SKM-1 treated with dmso at 0.1 percent for 144 hours (cell line): ENCODE data around the gene LAPTM5.

Experiments used
- DNase-seq: peaks from one replicate; lab custom pipeline; 2025; ENCODE audit not compliant: unreplicated experiment; lab: John Stamatoyannopoulos, UW

LAPTM5 gene

DNA sequence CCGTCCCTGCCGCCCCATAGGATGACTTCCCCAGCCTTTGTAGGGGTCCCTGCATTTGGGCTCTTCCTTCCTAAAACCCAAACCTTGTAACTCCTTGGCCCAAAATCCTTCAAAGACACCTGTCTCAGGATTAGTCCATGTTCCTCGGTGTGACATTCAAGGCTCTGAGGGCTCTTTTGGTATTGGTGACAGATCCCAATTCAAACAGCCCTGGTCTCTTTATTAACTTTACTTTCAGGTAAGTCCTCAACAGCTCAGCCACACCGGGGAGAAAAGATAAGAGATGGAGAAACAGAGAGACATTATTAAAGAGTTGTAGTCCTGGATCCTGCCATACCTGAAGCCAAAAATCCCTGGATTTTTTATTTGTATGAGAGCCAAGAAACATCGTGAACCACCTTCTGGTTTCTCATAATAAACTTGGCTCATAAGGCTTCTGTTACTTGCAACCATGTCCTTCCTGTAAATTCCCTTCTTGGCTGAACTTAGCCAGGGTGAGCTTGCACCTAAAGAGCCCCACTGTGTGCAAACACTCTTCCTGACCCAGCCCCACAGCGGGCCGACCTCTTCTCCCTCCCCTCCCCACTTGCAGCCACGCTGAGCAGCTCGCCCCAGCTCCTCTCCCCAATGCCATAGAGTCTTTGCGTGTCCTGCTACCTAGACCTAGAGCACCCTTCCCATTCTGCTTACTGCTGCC is 26.3 kb downstream of the LAPTM5 start:
- no peak for DNase-seq

- DNase-seq = no peak
Measured at GRCh38 chr1:30730346-30731108, 27.0 kb downstream of the LAPTM5 start.

DNA sequence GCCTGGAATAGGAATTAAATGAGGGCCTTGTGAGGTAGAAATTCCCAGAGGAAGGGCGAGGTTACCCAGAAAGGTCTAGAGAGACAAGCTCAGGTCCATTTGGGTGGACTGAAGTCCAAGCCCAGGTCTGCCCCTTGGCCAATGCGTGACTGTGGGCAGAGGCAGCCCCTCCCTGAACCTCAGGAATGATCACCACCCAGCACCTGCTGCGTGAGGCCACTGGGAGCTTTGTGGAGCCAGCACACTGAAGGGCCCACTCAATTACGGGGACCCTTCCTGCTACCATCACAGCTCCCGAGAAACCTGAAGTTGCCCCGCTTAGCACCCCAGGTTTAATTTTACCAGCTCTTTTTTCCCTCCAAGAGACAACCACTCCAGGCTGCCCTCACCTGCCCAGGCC is 27.7 kb downstream of the LAPTM5 start:
- no peak for DNase-seq

DNA sequence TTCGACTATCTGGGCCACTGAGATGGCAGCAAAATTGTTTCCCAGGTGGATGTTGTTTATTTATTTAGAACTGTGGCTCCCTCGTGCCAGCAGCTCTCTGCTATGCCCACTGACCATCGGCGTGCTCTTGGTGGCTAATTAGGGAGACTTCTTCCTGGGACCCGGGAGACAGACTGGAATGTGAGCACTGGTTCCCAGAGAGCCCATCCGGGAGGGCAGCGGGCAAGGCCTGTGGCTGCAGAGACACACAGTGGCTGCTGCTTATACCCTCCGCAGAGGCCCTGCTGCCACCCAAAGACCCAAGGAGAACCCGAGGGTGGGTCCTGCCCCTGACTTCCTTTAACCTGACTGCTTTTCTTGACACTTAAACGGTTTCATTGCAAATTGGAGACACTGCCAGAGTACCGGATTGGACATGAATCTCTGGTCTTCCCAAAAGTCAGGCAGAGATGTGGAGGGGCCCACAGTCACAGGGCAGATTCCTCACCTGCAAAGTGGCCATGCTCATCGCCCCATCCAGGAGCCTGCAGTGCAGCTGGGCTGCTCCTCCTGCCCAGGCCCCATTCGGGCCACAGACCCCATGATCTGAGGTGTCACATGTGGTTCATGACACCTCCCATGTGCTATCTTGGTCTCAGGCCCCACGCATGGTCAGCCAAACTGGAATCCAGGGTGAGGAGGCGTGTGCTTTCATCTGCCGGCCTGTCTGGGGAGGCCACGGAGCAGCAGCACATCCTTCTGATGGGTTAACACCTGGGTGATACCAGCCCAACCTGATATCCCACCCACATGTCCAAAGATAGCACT is 28.5 kb downstream of the LAPTM5 start:
- no peak for DNase-seq

DNA sequence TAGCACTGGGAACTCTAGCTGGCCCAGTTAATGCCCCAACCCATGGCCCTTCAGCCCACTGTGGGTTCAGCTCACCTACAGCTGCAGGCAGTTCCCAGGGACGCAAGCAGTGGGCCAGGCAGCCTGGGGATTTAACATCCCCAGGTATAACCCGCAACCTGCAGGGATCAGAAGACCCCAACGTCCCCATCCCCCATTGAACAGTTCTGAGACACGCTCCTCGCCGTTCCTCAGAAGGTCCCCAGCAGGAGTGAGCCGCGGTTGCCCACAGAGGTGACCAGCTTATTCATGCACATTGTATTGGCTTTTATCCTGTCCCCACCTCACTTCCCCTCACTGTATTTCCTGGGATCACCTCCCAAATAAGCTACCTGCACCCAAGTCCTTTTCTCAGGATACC is 29.2 kb downstream of the LAPTM5 start:
- DNase-seq = no peak

DNA sequence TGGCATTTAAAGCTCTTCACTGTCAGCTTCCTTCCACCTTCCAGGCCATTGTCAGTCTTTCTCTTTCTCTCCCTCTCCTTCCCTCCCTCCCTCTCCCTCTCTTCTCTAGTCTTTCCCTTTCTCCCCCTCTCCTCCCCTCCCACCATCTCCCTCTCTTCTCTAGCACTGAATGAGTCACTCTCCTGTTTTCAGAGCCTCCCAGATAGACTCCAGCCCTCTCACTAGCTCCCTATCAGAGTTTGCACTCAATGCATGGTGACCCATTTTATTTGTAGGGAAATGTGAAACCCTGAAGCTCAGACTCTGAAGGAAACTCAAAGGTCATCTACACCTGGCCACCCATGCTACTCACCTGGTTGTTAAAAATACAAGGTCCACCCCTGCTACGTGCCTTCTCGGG is 29.8 kb downstream of the LAPTM5 start:
- no peak for DNase-seq

DNA sequence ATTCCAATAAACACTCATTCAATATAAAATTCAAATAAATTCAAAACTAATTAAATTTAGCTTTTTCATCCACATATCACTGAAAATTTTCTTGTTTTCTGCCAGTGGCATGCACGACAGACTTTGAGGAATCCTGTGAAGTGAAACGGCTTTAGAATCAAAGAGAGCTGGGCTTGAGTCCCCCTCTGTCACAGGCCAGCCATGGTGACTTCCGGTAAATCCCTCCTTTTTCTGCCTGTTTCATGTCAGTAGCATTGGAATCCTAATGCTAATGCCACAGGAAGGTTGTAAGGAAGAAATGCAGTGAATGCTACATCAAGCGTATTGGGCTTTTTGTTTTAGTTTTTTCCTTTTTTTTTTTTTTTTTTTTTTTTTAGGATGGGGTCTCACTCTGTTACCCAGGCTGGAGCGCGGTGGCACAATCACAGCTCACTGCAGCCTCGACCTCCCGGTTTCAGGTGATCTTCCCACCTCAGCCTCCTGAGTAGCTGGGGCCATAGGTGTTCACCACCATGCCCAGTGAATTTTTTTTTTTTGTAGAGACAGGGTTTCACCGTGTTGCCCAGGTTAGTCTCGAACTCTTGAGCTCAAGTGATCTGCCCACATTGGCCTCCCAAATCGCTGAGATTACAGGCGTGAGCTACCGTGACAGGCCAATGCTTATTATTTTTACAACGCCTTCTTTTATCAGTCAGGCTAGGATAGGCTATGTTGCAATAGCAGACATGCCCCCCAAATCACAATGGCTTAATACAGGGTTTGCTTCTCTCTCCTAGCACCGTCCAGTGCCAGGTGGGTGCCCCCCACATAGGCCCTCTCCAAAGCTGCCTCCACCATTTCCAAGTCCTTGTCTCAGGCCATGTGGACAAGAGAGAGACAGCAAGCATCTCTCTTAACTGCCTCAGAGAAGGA is 30.5 kb downstream of the LAPTM5 start:
- DNase-seq = no peak

GRCh38 chr1:30726236-30726635 is 31.3 kb downstream of the LAPTM5 start:
- no peak for DNase-seq

- DNase-seq = no peak
Measured at GRCh38 chr1:30725450-30726095, 32.0 kb downstream of the LAPTM5 start.

- DNase-seq = no peak
Measured at GRCh38 chr1:30724655-30725421, 32.7 kb downstream of the LAPTM5 start.

GRCh38 chr1:30724175-30724574 is 33.4 kb downstream of the LAPTM5 start:
- no peak for DNase-seq

DNA sequence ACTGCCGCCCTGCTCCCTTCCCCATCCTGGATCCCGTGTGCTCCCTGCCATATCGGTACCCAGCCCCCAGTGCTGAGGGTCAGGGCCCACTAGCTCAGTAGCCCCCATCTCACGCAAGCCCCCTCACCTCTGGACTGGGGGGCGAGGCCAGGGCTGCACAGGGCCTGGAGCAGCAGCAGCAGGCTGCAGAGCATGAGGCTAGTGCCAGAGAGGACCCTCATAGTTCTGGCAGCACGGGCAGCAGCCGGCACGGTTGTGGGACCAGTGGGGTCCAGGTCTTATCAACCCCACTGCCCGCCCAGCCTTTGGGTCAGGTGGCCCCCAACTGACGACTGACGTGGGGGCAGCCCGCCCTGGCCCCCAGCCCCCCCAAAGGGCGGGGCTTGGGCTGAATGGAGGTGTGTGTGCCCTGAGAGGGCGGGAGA is 34.2 kb downstream of the LAPTM5 start, which contains the start of gene MATN1:
TSS of gene MATN1 (minus strand) at position 255 of the 425 bp plus-strand sequence. CDS start at position 221, 34 bp downstream.
- DNase-seq = no peak

DNA sequence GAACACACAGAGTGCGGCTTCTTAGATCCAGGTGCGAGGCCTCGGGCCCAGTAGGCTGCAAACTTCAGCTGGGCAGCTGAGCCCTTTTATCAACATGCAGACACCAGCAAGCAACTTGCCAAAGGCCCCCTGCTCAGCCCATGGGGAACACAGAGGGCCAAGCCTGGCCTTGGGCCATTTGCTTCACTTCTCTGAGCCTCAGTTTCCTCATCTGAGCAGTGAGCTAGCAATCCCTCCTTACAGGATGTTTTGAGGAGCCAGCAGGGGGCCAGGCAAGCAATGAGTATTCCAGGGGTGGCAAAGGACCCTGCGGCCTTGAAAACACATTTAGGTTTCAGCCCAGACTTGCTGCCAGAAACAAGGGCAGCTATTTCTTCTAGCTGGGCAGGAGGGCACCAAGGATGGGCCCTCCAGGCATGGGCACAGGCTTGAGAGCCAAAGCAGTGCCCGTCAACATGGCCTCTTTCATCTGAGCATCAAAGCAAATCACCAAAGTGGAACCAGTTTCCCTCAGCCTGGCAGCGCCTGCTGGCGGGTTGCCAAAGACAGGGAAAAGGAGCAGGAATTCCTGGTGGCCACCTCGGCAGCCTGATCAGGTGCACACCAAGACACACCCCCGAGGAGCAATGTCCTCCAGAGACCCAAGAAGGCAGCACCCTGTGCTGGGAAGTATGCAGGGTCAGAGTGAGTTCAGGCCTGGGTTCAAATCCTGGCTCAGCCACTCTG is 35.6 kb downstream of the LAPTM5 start:
- DNase-seq = no peak

DNA sequence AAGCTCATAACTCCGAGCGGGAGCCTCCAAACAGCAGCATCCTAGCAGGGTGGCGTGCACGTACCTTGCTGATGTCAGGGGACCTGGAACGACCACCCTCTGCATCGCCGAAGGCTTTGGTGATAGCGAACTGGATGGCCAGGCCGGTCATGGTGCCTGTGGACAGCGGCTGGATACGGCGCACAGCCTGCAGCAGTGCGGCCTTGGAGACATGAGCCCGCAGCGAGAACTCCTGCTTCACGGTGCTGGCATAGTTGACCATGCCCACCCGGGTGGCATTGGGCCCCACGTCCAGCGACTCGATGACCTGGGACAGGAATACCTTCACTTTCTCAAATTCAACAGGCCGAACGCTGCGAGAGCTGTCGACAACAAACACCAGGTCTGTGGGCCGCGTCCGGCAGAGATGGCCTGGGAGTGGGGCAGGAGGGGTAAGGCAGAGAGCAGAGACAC is 36.2 kb downstream of the LAPTM5 start:
- no peak for DNase-seq

DNA sequence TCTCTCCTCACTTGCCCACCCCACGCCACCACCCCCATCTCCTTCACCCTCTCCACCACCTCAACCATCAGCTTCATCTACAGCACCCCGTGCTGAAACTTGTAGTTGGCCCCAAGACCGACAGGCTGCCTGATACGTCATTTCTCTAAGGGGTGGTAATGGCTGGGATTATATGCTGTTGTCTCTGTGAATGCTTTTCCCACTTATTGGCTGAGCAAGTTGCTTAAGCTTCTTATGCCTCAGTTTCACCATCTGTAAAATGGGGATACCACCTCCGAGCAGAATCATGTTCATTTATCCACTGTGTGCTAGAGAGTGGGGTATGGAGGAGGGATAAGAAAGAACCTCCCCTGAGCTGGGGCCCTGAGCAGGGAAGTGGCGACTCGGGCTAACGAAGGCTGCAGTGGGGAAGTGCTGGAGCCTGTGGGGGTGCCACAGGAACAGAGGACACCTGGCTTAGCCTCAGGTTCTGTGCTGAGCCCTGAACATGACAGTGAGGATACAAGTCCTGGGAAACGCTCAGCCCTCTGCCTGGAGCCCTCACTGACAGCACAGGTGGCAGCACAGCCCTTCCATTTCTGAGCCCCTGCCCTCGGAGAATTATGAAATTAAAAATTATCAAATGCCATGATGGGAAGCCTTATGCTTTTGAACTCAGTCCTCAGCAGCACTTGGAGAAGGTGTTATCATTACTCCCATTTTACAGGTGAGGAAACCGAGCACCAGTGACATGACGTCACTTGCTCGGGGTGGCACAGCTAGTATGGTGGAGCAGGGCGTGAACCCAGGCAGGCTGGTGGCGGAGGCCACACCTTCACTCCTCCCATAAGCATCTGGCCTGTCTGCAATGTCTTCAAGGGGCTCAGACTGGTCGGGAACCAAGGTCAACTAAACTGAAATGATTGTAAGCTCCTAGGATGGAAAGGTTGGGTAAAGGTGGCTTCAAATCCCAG is 37.0 kb downstream of the LAPTM5 start:
- no peak for DNase-seq

DNA sequence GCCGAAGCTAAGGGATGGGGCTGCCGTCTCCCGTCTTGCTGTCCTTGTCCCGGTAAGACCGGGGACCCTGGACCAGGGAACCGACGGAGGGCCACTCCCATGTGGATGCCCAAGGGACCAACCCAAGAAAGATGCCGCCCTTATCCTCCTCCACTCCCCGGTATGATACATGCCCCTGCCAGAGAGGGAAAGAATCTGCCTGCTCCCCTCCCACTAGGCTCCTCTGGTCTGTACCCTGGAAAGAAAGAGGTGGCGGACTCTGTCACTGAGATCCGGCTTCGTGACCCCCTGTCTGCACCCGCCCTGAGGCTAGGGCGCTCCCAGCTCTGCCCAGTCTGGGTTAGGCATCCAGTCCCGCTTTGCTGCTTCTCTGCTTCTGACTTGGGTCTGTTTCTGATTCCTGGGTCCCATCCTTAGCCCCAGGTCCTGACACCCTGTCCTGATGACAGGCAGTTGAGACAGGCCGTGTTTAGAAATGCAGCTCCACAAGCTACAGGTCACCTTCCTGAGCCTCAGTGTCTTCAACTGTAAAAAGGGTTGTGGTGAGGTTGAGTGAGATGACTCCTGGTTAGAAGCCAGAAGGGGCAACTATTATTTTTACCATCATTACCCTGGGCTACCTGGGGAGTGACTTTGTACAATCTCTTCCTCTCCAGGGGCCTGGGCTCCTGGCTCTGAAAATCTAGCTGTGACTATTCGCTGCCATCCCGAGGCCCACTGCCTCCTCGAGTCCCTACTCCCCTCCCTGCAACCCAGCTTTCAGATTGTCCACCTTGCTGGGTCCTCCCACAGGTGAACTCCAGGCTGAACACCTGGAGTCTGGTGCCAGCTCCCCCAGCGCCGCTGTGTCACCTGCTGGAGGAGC is 37.9 kb downstream of the LAPTM5 start:
- DNase-seq = no peak
